GM19467 (cell line): ENCODE measurements around the gene PHACTR3.

Experiments
- ATAC-seq: cut with Tn5 transposase; IDR thresholded peaks from one replicate; pipeline ENCODE4 v1.9.1; 2021; ENCODE audit warnings: mild to moderate bottlenecking, moderate library complexity; ENCODE audit not compliant: unreplicated experiment

The PHACTR3 gene

DNA sequence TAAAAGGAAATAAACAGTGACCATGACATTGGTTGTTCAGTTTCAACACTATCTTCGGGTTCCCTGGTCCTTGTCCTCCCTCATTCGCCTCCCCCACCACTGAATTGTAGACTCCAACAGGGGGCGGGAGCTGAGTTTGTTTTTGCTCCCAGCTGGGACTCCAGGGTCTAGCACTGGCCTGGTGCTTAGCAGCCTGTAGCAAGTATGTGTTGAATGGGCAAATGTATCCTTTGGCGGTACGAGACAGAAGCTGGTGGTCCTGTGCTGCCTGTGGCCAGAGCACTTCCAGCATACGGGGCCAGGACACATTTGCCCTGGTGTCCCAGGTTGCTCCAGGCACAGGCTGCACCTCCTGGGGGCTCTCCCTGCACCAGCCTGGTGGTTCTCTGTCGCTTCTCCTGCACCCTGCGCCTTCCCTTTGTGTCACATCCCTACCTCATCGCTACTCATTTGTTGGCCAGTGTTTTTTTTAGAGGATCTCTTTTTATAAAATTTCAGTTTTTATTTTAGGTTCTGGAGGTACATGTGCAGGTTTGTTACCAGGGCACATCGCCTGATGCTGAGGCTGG lies 40.1 kb downstream of the PHACTR3 start:
- no peak for ATAC-seq

DNA sequence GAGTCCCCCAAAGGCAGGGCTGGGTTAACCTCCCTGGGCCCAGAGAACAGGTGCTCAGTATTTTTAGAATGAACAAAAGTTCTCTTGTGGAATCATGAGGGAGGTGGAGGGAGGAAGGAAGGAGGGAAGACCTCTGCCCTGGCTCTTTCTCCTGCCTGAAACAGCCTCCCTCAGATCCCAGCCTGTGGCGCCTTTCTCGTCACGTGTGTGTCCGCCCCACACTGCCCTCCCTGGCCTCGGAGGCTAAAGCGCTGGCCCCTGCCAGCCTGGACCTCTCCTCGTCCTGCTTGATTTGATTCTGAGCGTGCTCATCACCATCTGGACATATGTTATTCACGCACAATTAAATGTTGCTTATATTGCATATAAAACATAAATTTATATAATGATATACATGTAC lies 40.9 kb downstream of the PHACTR3 start:
- no peak for ATAC-seq

DNA sequence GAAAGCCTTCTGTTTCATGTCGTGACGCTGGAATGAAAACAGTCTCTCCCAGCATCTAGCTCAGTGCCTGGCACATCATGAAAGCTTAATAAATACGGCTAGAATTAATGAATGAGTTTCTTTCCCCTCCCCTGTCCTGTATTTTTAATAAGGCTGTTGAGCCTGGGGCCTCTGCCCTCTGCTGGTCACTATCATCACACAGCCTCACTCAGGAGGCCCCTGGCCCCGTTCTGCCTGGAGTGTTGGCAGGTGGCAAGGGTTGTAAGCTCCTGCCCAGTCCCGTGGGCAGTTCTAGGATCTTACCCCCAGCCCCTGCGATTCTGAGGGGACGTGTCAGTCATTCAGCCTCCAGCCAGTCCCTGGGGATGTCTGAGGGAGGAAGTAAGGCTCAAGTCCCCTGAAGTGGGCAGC lies 41.4 kb downstream of the PHACTR3 start:
- no peak for ATAC-seq

DNA sequence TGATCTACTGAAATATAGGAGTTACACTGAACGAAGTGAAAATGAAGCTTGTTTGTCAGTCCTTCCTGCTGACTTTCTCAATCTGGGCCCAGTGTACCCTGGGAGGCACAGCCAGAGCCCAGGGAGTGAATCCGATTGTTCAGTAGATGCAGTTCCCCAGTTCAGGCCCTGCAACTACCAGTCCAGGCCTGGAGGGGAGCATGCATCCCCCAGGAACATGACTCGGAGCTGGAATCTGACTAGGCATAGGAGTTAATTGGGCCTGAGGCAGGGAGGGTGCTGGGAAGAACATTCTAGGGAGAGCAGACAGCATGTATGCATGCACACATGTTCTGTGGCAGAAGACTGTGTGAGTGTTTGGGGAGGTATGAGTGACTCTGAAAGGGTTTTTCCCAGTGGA lies 42.1 kb downstream of the PHACTR3 start:
- ATAC-seq: no peak

DNA sequence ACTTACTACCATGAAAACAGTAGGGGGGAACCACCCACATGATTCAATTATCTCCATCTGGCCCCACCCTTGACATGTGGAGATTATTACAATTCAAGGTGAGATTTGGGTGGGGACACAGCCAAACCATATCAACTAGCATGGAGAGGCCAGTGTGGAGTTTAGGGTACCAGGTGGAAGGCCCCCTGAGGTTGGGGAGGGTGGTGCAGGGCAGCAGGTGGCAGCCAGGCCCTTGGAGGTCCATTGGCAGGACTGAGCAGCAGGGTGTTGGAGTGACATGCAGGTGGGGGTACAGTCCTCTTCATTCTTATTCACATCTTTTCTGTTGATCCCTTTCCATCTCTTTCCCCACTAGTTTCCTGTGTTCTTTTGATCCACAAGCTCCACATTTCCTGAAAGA lies 42.9 kb downstream of the PHACTR3 start:
- ATAC-seq: no peak

DNA sequence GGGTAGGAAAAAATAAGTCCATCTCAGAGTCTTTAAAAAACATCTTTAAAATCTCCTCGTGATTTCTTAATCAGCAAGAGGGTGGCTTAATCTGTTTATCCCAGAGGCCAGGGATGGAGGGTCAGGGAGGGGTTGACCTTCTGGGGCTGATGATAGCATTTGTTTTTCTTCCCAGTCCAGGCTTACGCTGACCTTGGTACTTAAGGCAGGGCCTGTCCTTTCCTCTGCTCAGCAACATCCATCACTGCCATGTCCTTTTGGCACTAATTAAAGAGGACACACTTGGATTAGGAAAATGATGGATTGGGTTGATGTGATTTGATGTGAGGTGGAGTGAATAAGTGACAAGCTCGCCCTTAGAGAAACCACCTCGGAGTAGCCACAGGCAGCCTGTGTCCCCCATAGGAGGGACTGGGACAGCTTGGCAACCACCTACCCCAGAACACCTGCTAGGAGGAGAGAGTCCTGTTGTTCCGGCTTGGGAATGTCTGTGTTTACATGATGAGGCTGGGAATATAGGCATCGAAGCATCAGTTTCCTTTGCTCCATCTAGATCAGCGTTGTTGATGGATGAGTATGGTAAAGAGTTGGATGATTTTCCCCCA lies 44.2 kb downstream of the PHACTR3 start:
- ATAC-seq: no peak

DNA sequence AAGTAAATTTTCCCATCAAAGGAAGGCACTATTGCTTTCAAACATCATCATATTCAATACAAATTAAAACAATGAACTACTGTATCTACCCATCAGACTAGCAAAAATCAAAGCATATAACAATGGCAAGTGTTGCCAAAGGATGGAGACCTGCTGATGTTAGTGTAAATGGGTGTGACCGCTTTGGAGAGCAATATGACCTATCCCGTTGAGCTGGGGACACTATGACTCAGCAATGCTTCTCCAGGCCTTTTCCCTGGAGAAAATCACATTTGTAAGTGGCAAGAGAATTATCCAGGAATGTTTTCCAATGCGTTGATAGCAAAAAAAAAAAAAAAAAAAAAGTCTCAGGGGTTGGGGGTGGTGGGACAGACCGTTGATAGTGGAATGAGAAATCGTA lies 46.1 kb downstream of the PHACTR3 start:
- ATAC-seq: no peak

DNA sequence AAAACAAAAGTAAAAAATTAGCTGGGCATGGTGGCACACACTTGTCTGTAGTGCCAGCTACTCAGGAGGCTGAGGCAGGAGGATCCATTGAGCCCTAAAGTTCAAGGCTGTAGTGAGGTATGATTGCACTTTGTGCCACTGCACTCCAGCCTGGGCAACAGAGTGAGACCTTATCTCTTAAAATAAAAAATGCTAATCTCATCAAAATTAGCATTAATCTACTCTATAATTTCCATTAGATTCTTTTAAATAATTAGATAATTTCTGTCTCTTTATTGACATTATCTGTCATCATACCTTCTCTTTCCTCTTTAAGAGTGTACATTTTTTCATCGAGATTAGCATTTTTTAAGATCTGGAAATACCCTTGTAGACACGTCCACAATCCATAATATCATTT lies 48.0 kb downstream of the PHACTR3 start:
- no peak for ATAC-seq

DNA sequence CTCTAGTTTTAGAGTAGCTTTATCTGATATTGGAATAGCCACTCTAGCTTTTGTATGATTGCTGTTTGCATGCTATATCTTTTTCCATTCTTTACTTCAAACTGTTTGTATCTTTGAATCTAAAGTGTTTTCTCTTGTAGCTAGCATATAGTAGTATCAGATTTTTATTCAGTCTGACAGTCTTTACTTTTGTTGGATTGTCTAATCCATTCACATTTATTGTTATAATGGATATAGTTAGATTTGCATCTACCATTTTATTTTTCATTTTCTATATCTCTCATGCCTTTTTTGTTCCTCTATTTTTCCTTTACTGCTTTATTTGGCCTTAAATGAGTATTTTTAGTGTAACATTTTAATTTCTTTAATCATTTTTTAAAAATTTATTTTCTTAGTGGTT lies 52.1 kb downstream of the PHACTR3 start:
- no peak for ATAC-seq

DNA sequence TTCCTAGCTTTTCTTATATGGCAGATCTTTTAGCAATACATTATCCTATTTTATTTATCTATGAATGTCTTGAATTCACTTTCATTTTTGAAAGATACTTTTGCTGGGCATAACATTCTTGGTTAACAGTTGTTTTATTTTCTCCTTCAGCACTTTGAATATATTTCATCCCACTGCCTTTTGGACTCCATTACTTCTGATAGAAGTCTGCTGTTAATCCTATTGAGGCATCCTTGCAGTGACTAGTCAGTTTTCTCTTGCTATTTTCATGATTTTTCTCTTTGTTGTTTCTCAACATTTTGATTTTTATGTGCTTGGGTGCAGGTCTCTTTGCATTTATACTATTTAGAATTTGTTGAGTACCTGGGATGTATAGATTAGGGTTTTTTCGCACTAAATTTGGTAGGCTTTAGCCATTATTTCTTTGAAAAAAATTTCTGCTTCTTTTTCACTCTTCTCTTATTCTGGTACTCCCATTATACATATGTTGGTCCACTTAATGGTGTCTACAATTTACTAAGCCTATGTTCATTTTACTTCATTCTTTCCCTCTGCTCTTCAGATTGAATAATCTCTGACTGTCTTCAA lies 53.2 kb downstream of the PHACTR3 start:
- ATAC-seq: no peak

DNA sequence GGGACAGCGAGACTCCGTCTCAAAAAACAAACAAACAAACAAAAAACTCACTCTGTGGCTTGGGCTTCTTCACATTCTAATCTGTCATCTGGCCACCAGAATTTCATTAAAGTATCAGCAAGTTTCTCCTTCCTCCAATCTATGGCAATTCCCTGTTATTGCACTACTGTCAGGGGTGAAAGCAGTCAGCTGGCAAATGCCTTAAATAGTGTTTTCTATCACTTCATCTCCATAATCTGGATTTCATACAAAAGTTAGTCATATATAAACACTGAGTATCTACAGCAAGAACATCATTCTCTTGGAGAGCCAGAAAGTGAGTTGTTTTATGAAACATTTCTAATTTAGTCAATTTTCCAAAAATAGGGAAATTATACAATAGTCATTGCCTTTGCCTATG lies 56.1 kb downstream of the PHACTR3 start:
- ATAC-seq: no peak

DNA sequence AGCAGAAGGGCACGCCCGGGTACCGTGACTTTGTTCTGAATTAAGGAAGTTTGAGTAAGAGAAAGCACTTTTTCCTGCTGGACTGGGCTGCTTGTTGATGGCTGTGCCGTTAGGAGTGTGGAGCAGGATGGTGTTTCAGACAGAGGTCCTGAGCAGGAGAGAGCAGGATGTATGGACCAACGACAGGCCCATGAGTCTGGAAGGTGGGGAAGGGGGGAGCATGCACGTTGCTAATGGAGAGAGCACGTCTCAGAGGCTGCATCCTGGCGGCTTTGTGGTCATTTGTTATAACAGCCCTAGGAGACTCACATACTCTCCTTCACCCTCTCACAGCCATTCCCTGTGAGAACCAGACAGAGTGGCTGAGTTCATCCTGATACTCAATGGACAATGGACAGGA lies 56.8 kb downstream of the PHACTR3 start:
- ATAC-seq: no peak

DNA sequence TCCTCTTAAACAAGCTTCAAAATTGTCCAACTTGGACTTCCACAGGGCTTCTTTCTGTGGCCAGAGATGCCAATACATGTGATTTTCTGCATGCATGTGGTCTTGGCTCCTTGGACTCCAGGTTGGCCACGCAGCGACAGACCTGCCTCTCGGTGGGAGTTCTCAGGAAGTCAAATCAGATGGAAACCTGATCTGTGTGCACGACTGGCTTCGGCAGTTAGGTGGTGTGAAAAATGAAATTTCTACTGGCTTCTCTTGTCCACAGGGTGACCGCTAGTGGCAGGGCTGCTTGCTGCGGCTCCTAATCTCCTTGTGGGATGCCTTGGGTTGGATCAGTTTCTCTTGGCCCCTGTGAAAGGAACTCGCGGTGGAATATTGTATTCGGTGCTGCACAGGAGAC lies 57.3 kb downstream of the PHACTR3 start:
- no peak for ATAC-seq

DNA sequence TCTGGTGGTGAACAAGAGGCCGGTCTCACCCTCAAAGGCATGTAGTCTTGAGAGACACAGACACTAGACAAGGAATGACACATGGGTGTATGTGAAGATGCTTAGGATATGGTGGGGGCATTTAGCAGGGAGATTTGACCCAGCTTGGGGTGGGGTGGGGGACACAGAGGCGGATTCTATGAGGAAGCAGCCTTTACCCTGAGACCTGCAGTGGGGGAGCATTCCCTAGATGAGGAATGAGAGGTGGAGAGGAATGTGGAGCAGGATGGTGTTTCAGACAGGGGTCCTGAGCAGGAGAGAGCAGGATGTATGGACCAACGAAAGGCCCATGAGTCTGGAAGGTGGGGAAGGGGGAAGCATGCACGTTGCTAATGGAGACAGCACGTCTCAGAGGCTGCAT lies 57.8 kb downstream of the PHACTR3 start:
- no peak for ATAC-seq

DNA sequence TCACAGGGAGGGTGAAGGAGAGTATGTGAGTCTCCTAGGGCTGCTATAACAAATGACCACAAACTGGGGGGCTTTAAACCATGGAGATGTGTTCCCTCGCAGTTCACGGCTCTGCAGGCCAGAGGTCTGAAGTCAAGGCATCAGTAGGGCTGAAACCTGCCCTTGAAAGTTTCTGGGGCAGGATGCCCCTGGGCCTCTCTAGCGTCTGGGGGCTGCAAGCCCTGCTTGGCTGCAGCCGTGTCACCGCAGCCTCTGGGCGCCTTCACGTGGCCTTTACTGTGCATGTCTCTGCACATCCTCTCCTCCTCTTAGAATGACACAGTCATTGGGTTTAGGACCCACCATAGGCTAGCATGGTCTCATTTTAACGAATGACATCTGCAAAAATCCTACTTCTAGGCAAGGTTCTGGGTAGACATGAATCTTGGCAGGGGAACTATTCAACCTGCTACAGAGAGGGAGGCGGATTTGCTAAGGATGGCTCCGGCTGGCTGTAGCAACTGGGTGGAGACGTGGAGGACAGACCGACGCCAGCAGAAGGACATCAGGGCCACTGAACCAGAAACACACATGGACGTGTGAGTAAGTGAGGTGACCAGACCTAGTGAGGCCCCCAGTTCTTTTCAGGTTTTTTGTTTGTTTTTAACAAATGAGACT lies 58.6 kb downstream of the PHACTR3 start:
- ATAC-seq: no peak

DNA sequence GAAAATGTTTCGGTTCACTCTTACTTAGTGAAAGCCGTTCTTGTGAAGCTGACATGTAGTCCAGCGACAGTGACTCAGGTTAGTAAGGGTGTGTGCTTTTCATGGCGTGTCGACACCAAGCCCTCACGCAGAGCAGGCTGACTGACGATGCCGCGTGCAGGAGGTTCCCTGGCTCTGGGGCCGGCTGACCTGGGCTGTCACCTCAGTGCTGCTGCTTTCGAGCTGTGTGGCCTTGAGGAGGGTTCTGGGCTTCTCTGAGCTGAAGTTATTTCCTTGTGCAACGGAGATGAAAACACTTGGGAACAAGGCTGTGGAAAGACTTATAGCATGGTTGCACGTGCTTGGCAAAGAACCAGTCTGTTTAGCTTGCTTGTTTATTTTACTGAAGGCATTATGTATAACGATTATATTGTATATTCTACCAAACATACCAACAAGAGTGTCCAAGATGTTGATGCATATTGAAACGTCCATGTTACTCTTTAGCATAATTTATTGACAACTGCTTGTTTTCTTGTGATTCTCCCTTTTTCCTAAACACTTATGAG lies 59.2 kb downstream of the PHACTR3 start:
- ATAC-seq: no peak

DNA sequence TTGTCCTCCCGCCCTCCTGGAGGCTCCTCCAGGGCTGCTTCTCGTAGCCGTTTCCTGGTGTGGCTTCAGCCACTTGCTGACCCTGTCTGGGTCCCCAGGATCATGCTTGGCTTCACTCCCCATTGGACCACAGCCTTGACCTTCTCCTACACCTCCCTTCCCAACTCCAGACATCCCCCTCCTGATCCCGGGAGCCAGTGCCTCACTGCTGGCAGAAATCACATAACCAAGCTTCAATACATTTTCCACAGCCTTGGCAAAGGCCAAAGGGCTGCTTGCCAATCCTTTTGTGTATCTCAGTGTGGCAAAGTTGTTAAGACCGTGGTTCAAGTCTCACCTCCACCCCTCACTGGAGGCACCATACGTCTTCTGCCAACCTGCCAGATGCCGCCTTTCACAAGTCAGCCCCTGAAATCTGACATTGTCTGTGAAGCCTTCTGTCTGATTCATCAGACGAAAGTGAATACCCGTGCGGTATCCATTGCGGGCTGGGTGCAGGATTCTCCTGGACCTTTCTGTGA lies 60.1 kb downstream of the PHACTR3 start:
- ATAC-seq: no peak

DNA sequence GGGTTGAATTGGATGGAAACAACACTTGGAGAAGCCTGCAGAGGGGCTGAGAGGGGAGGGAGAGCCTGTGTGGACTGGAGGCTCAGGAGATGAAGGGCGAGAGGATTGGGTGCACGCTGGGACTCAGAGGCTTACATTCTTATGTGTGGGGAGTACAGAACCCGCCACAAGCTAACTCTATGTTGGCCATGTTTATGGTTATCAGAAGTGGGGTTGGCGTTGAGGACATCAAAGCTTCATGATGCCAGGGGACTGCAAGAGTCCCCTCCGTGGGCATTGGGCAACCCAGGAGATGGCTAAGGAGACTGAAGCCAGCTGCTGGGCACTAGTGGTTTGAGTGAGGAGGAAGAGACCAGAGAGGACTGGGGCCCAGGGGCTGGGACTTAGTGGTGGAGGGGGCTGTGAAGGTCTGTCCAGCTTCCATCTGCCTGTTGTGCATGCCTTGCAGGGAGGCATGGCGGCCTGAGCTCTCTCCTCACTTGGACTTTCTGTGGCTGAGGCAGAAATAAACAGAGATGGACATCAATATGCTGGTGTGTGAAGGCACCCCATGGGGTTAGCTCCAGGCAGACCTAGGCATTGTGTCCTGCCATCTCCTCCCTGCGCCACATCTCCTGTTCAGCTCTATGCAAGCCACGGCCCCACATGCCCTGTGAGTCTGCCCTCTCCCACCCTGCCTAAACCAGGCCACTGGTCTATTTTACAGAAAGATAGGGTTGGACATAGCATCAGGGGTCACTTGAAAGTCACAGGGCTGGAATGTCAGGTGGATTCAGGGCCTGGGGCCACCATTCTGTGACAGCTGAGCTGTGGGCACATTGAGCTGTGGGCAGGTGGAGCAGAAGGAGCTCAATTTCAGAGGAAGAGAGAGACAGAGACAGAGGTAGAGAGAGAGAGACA lies 61.6 kb downstream of the PHACTR3 start:
- ATAC-seq: no peak

DNA sequence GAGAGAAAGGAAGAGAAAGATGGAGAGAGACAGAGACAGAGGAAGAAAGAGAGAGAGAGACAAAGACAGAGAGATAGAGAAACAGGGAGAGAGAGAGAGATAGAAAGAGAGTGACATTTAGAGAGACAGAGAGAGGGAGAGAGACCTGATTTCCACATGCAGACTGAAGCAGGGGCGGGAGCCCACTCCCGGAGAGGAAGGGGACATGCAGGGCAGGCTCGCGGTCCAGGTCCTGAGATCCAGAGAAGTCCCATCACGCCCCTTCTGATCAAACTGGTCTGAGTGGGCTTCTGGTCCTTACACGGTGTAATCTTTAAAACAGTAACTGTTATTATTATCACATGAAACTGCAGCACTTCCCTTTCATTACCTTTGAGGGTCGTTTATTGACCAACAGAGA lies 62.2 kb downstream of the PHACTR3 start:
- ATAC-seq: no peak

DNA sequence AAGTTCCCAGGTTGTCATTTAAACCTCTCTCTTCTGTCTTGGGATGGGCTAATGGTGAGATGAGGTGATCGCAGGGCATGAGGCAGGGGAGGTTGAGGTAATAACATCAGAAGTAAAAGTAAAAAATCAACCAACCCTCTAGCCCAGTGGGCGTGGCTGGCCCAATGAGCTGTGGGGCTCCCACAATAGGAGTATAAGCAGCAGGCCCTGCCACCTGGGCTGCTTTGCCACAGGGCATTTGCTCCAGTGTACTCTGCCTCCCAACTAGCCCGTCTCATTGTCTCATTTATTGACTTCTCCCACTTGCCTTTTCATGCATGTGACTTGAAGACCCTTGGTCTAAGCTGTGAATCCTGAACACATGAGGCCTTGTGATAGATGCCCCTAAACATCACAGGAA lies 62.8 kb downstream of the PHACTR3 start:
- no peak for ATAC-seq

DNA sequence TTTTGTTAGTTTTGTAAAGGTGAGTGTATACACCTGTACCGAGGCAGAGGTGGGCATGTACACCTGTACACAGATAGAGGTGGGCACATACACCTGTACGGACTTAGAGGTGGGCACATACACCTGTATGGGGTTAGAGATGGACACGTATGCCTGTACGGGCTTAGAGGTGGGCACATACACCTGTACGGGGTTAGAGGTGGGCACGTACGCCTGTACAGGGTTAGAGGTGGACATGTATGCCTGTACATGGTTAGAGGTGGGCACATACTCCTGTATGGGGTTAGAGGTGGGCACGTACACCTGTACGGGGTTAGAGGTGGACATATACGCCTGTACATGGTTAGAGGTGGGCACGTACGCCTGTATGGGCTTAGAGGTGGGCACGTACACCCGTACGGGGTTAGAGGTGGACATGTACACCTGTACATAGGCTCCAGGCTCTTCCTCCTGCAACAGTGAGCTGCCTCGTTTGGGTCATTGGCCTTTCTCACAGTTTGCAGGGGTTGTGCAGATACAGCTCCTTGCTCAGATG lies 63.7 kb downstream of the PHACTR3 start:
- no peak for ATAC-seq
